ENCODE data around the gene SEMA3A.

DNA sequence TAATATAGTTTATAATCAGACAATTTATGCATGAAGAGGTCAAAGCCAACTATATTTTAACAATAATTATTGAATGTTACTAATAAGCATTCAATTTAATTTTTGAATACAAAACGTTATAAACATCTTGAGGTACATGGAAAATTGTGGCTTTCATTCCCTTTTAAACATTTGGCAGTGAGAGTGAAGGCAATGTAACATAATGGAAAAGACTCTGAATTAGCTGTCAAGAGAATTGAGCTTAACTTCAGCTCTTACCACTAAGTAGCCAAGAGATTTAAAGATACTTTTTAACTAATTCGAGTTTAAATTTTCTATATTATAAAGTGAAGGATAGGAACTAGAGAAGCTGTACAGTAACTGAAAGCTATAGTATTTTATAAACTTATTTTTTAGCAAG lies 98.6 kb downstream of the SEMA3A start:
- no peak for TF ChIP-seq POLR2AphosphoS5 (IDR thresholded peaks at IDR 0.05)
- TF ChIP-seq, protein P1, sequence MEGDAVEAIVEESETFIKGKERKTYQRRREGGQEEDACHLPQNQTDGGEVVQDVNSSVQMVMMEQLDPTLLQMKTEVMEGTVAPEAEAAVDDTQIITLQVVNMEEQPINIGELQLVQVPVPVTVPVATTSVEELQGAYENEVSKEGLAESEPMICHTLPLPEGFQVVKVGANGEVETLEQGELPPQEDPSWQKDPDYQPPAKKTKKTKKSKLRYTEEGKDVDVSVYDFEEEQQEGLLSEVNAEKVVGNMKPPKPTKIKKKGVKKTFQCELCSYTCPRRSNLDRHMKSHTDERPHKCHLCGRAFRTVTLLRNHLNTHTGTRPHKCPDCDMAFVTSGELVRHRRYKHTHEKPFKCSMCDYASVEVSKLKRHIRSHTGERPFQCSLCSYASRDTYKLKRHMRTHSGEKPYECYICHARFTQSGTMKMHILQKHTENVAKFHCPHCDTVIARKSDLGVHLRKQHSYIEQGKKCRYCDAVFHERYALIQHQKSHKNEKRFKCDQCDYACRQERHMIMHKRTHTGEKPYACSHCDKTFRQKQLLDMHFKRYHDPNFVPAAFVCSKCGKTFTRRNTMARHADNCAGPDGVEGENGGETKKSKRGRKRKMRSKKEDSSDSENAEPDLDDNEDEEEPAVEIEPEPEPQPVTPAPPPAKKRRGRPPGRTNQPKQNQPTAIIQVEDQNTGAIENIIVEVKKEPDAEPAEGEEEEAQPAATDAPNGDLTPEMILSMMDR (IDR thresholded peaks at IDR 0.05) = no peak
- no peak for TF ChIP-seq POLR2A (IDR thresholded peaks at IDR 0.05; ENCODE audit: low read depth)
- TF ChIP-seq EP300 (IDR thresholded peaks at IDR 0.05) = no peak
